Measurements from ENCODE around the gene ARG2. TPM values are rescaled to one million over a fixed set of nuclear protein-coding genes. Genes with fewer than 3 reads are reported as not detected.

Gene ARG2
- total RNA-seq, 1 experiment from 2014 or later = 8.6 TPM

GRCh38 chr14:67695394-67695949 is 75.8 kb downstream of the ARG2 start, which contains the start of gene RDH11:
Gene RDH11, minus strand, starts transcription at chr14:67695764. Its CDS starts 61 bp downstream, at chr14:67695703.
- peak within 1 kb of the TSS; percentile 97 for H3K4me3 ChIP-seq
- H2AFZ ChIP-seq = peak within 1 kb of the TSS; percentile 91
- ChIA-PET CTCF (interaction anchor here (0.8 to 1.1 kb wide), 3 partner anchors 9 to 77 kb away, joined by 3 to 7 read pairs (median 4); no protein-coding TSS in a partner anchor), POLR2A (ENCODE audit: unreplicated experiment) (interaction anchor here (0.5 to 1.0 kb wide), 7 partner anchors 9 to 287 kb away, joined by 4 to 8 read pairs (median 6); no protein-coding TSS in a partner anchor)
- H3K27ac ChIP-seq = peak within 1 kb of the TSS; percentile 78
- BruUV-seq (replicated peaks) = no TSS peak
- H3K4me2 ChIP-seq = peak within 1 kb of the TSS; percentile 74
- intact Hi-C loops (cut with micrococcal nuclease; ENCODE audit: unreplicated experiment) = loop anchor here (1.0 to 2.0 kb wide), 2 partner anchors 21 to 77 kb away; partner anchors contain the start of genes ARG2 and VTI1B
- H3K36me3 ChIP-seq (ENCODE audit: low read depth) = peaks cover 23% of the 10 kb centered on the region
- H3K4me1 ChIP-seq (replicated peaks; ENCODE audit: insufficient read depth) = peaks cover 19% of the 10 kb centered on the region
- H4K20me1 ChIP-seq (ENCODE audit: insufficient read depth) = no peaks in the 10 kb centered on the region; the same call in 1 of the 2 replicates
- H3F3A ChIP-seq (ENCODE audit: insufficient read depth, low read depth) = peaks cover 12% of the 10 kb centered on the region; the same call in 1 of the 2 replicates
- H3K79me2 ChIP-seq (ENCODE audit: low read depth) = peaks cover 31% of the 10 kb centered on the region
- H3K9me2 ChIP-seq (ENCODE audit: insufficient read depth) = no peaks in the 10 kb centered on the region
- no peaks in the 10 kb centered on the region for H3K9me3 ChIP-seq (ENCODE audit: insufficient read depth, low read depth)
- DNase-seq = peak; percentile 86 to 91
- no peak for TF ChIP-seq EZH2 (IDR thresholded peaks at IDR 0.05; ENCODE audit: low read depth)
- TF ChIP-seq CTCF (conservative IDR thresholded peaks at IDR 0.05) = no peak
- H3K27me3 ChIP-seq (ENCODE audit: insufficient read depth, low read depth) = no peaks in the 10 kb centered on the region

- Histone ChIP-seq H3K9me3 (ENCODE audit: insufficient read depth, low read depth) (no peaks in the 10 kb centered on the region), H3K9me2 (ENCODE audit: insufficient read depth) (no peaks in the 10 kb centered on the region), H3K4me1 (replicated peaks; ENCODE audit: insufficient read depth) (peaks cover 32% of the 10 kb centered on the region), H4K20me1 (ENCODE audit: insufficient read depth) (no peaks in the 10 kb centered on the region; the same call in 1 of the 2 replicates), H3F3A (ENCODE audit: insufficient read depth, low read depth) (peaks cover 20% of the 10 kb centered on the region; the same call in 1 of the 2 replicates), H3K27ac (no peak overlapping the region), H3K4me3 (no peak overlapping the region), H3K4me2 (no peak overlapping the region), H3K27me3 (ENCODE audit: insufficient read depth, low read depth) (no peaks in the 10 kb centered on the region), H2AFZ (no peak overlapping the region), H3K36me3 (ENCODE audit: low read depth) (0 out of 2 replicates have a peak, but pooled peaks cover 10% of the 10 kb centered on the region), H3K79me2 (ENCODE audit: low read depth) (peaks cover 28% of the 10 kb centered on the region)
- ChIA-PET CTCF (no interaction called here), POLR2A (ENCODE audit: unreplicated experiment) (no interaction called here)
- no peak for TF ChIP-seq CTCF (conservative IDR thresholded peaks at IDR 0.05)
- no peak for TF ChIP-seq EZH2 (IDR thresholded peaks at IDR 0.05; ENCODE audit: low read depth)
- no peak for DNase-seq
- no TSS peak for BruUV-seq (replicated peaks)
- intact Hi-C loops (cut with micrococcal nuclease; ENCODE audit: unreplicated experiment) = no loop called here
Measured at GRCh38 chr14:67697006-67697405, 77.3 kb downstream of the ARG2 start.

- no peak overlapping the region for H3K4me3 ChIP-seq
- CTCF ChIA-PET = no interaction called here
- intact Hi-C loops (cut with micrococcal nuclease; ENCODE audit: unreplicated experiment) = no loop called here
- no peak overlapping the region for H3K4me2 ChIP-seq
- no peak for DNase-seq
- H3K79me2 ChIP-seq (ENCODE audit: low read depth) = peaks cover 17% of the 10 kb centered on the region
- POLR2A ChIA-PET (ENCODE audit: unreplicated experiment) = interaction anchor here (0.6 to 0.7 kb wide), 2 partner anchors 17 to 55 kb away, joined by 8 to 21 read pairs; no protein-coding TSS in a partner anchor
- H4K20me1 ChIP-seq (ENCODE audit: insufficient read depth) = no peaks in the 10 kb centered on the region
- no peaks in the 10 kb centered on the region for H3K9me2 ChIP-seq (ENCODE audit: insufficient read depth)
- H3K27ac ChIP-seq = no peak overlapping the region
- peaks cover 20% of the 10 kb centered on the region; the same call in 1 of the 2 replicates for H3F3A ChIP-seq (ENCODE audit: insufficient read depth, low read depth)
- no peak overlapping the region for H2AFZ ChIP-seq
- TF ChIP-seq EZH2 (IDR thresholded peaks at IDR 0.05; ENCODE audit: low read depth) (no peak), CTCF (conservative IDR thresholded peaks at IDR 0.05) (no peak)
- H3K4me1 ChIP-seq (replicated peaks; ENCODE audit: insufficient read depth) = peaks cover 27% of the 10 kb centered on the region
- H3K36me3 ChIP-seq (ENCODE audit: low read depth) = no peaks in the 10 kb centered on the region
- H3K9me3 ChIP-seq (ENCODE audit: insufficient read depth, low read depth) = no peaks in the 10 kb centered on the region
- no peaks in the 10 kb centered on the region for H3K27me3 ChIP-seq (ENCODE audit: insufficient read depth, low read depth)
- BruUV-seq (replicated peaks) = no TSS peak
Measured at GRCh38 chr14:67698179-67698578, 78.5 kb downstream of the ARG2 start.

Other genes starting within 250 kb of the ARG2 start
- gene PLEK2, start 207.8 kb upstream of the ARG2 start, total RNA-seq (2021) = 32.7 and 46.0 TPM in 2 replicates
- 1.2 and 1.6 TPM in 2 replicates for gene TMEM229B, start 131.2 kb upstream of the ARG2 start, total RNA-seq (2021)
- 13.6 and 18.5 TPM in 2 replicates for gene PLEKHH1, start 86.6 kb upstream of the ARG2 start, total RNA-seq (2021)
- gene PIGH, start 19.7 kb upstream of the ARG2 start, total RNA-seq (2021) = 9.8 and 13.0 TPM in 2 replicates
- gene VTI1B, start 54.7 kb downstream of the ARG2 start, total RNA-seq (2021) = 131 and 148 TPM in 2 replicates
- gene RDH11, start 75.8 kb downstream of the ARG2 start, total RNA-seq (2021) = 73.2 and 97.0 TPM in 2 replicates
- gene RDH12, start 82.0 kb downstream of the ARG2 start, total RNA-seq (2021) = not detected in 2 replicates
- gene ZFYVE26, start 196.7 kb downstream of the ARG2 start, total RNA-seq (2021) = 18.9 and 19.2 TPM in 2 replicates
- 29.9 and 30.8 TPM in 2 replicates for gene RAD51B, start 199.9 kb downstream of the ARG2 start, total RNA-seq (2021)